Left colon (tissue), 2 donors: ENCODE results near the gene CUL9. TPM values are rescaled to one million over a fixed set of nuclear protein-coding genes. Genes with fewer than 3 reads are reported as not detected.

Experiments
- ATAC-seq: fragments of 200-7000 bp; cut with Tn5 transposase; one replicate; pipeline ENCODE4 v1.9.1; 2020; ENCODE audit warnings: mild to moderate bottlenecking, moderate library complexity
- DNase-seq, 2 donors: peaks; one replicate each; pipeline ENCODE4 v3.0.0-alpha.2; 2020
- intact Hi-C, 2 donors: fragments of 100-400 bp; cut with DNase I in 1 of 2; cut with micrococcal nuclease in 1 of 2; formaldehyde crosslinking; loops; one replicate each; pipeline versions ENCODE4 v1.11.2 to v1.14.0; 2022; cut with DNase I, micrococcal nuclease
- total RNA-seq, 2 donors: library from RNA; stranded (reverse); fragmentation: NEBNext Ultra II Directional; extraction: Animal tissue kit (Norgen Biotek cat#: 25700); gene quantifications; one replicate each; pipeline ENCODE4 v1.2.1, GENCODE V29; 2021
- donor health status: DM: no; HTN: no; CAD: no.
- donor health status: DM: yes; HTN: yes; CAD: no.

CUL9 gene
- total RNA-seq, 2 donors from 2014 or later = 31.4 to 41.8 TPM

- ATAC-seq = peak; percentile 75
- intact Hi-C loops = no loop called here
- peak; percentile 65 to 79 for DNase-seq
Measured at GRCh38 chr6:43246301-43247113, 64.5 kb downstream of the CUL9 start.

- ATAC-seq (peak; percentile 97), DNase-seq (peak; percentile 78 to 86)
- intact Hi-C loops = no loop called here
Measured at GRCh38 chr6:43247114-43247999, 65.4 kb downstream of the CUL9 start.

GRCh38 chr6:43248101-43248500 is 66.1 kb downstream of the CUL9 start:
- intact Hi-C loops = no loop called here
- no peak for ATAC-seq
- no peak for DNase-seq

- ATAC-seq (no peak), DNase-seq (no peak)
- intact Hi-C loops = no loop called here
Measured at GRCh38 chr6:43248791-43249190, 66.8 kb downstream of the CUL9 start.

- intact Hi-C loops = no loop called here
- DNase-seq = peak; percentile 25 to 31
- ATAC-seq = peak; percentile 44
Measured at GRCh38 chr6:43250992-43251373, 69.0 kb downstream of the CUL9 start.

GRCh38 chr6:43253401-43253800 is 71.4 kb downstream of the CUL9 start:
- no peak for ATAC-seq
- intact Hi-C loops = no loop called here
- no peak for DNase-seq

- intact Hi-C loops = no loop called here
- DNase-seq = peak in 1 of 2 donors; percentile 19
- ATAC-seq = no peak
Measured at GRCh38 chr6:43254138-43254817, 72.3 kb downstream of the CUL9 start.

- intact Hi-C loops = no loop called here
- no peak for DNase-seq
- ATAC-seq = no peak
Measured at GRCh38 chr6:43254846-43255245, 72.8 kb downstream of the CUL9 start.

GRCh38 chr6:43255408-43256054 is 73.5 kb downstream of the CUL9 start:
- no peak for ATAC-seq
- intact Hi-C loops = no loop called here

GRCh38 chr6:43256670-43257366 is 74.8 kb downstream of the CUL9 start:
- intact Hi-C loops = no loop called here
- ATAC-seq = no peak
- DNase-seq = no peak

More at GRCh38 chr6:43255408-43256054, 73.5 kb downstream of the CUL9 start:
- DNase-seq = peak in 1 of 2 donors; percentile 14

GRCh38 chr6:43257367-43258145 is 75.6 kb downstream of the CUL9 start:
- ATAC-seq (no peak), DNase-seq (no peak)
- intact Hi-C loops = no loop called here

GRCh38 chr6:43258180-43258579 is 76.2 kb downstream of the CUL9 start:
- DNase-seq = no peak
- no peak for ATAC-seq
- intact Hi-C loops = no loop called here

- no peak for ATAC-seq
- intact Hi-C loops = no loop called here
- DNase-seq = peak in 1 of 2 donors; percentile 8
Measured at GRCh38 chr6:43258807-43259686, 77.1 kb downstream of the CUL9 start.

GRCh38 chr6:43260791-43261190 is 78.8 kb downstream of the CUL9 start:
- ATAC-seq = no peak
- DNase-seq = peak in 1 of 2 donors; percentile 17
- intact Hi-C loops = loop anchor here (10.0 kb wide), 2 partner anchors 74 to 244 kb away; no protein-coding TSS in a partner anchor

GRCh38 chr6:43261198-43261597 is 79.2 kb downstream of the CUL9 start:
- intact Hi-C loops = loop anchor here (10.0 kb wide), 2 partner anchors 74 to 244 kb away; no protein-coding TSS in a partner anchor
- DNase-seq (peak in 1 of 2 donors; percentile 15), ATAC-seq (no peak)
